Peyer's patch (tissue), 4 donors: Measurements from ENCODE around the gene PYGL. TPM values are rescaled to one million over a fixed set of nuclear protein-coding genes. Genes with fewer than 3 reads are reported as not detected.

Source experiments
- DNase-seq, 3 donors: peaks; one replicate each; pipeline ENCODE4 v3.0.0-alpha.2; 2017 to 2019
- H3K27ac ChIP-seq, 4 donors: fragments of 200-600 bp; sonication (generic); one replicate each; pipeline ENCODE4 v1.5.1; 2016 to 2019
- H3K27me3 ChIP-seq, 2 donors: fragments of 200-600 bp; sonication (generic); one replicate each; pipeline ENCODE4 v1.5.1; 2019
- H3K36me3 ChIP-seq, 3 donors: fragments of 200-600 bp; sonication (generic); one replicate each; pipeline ENCODE4 v1.5.1; 2016 to 2019
- H3K4me1 ChIP-seq, 4 donors: fragments of 200-600 bp; sonication (generic); one replicate each; pipeline ENCODE4 v1.5.1; 2016 to 2019
- H3K4me3 ChIP-seq, 4 donors: fragments of 200-600 bp; sonication (generic); 1 replicate in 3 of 4; 2 replicates in 1 of 4; pipeline ENCODE4 v1.5.1; 2016 to 2019; ENCODE audit warnings: mild to moderate bottlenecking in 1 of 4
- H3K9me3 ChIP-seq, 4 donors: fragments of 200-600 bp; sonication (generic); one replicate each; pipeline ENCODE4 v1.5.1; 2016 to 2019; ENCODE audit warnings: mild to moderate bottlenecking in 1 of 4
- CTCF ChIP-seq, 6 experiments: fragments of 450-650 bp in 4 of 6; fragments of 200-600 bp in 2 of 6; sonication (generic) in 1 of 6; IDR thresholded peaks; one replicate each; pipeline ENCODE4 v1.5.1; 2017 to 2019; ENCODE audit warnings: antibody characterized with exemption in 6 of 6, mild to moderate bottlenecking in 3 of 6, moderate library complexity in 1 of 6
- POLR2A ChIP-seq, 2 donors: fragments of 450-650 bp; IDR thresholded peaks; one replicate each; pipeline ENCODE4 v1.5.1; 2017; ENCODE audit warnings: antibody characterized with exemption in 2 of 2, mild to moderate bottlenecking in 2 of 2, moderate library complexity in 2 of 2
- total RNA-seq, 4 donors: library from RNA; depleted of rRNA; stranded (reverse); fragments of >200 nt; gene quantifications; one replicate each; pipeline ENCODE4 v1.1.0, GENCODE V29; 2016

PYGL gene
- total RNA-seq, 4 donors from 2014 or later = 1.8 to 42.1 (median 4.1) TPM

- no peak overlapping the region for H3K27ac ChIP-seq
- H3K27me3 ChIP-seq = no peaks in the 10 kb centered on the region
- DNase-seq = no peak
- H3K4me1 ChIP-seq = no peaks in the 10 kb centered on the region
- TF ChIP-seq POLR2A (IDR thresholded peaks at IDR 0.05) (no peak), CTCF (IDR thresholded peaks at IDR 0.05) (no peak)
- H3K9me3 ChIP-seq = no peaks in the 10 kb centered on the region
- H3K36me3 ChIP-seq = no peaks in the 10 kb centered on the region
- H3K4me3 ChIP-seq = no peak overlapping the region
These were observed 34.6 kb upstream of the PYGL start for GRCh38 chr14:50978888-50979287.

GRCh38 chr14:50978529-50978871 lies 34.2 kb upstream of the PYGL start:
- no peak for DNase-seq
- Histone ChIP-seq H3K4me1 (no peaks in the 10 kb centered on the region), H3K27ac (no peak overlapping the region), H3K9me3 (no peaks in the 10 kb centered on the region), H3K36me3 (no peaks in the 10 kb centered on the region), H3K27me3 (no peaks in the 10 kb centered on the region), H3K4me3 (no peak overlapping the region)
- TF ChIP-seq POLR2A (IDR thresholded peaks at IDR 0.05) (no peak), CTCF (IDR thresholded peaks at IDR 0.05) (no peak)

DNA sequence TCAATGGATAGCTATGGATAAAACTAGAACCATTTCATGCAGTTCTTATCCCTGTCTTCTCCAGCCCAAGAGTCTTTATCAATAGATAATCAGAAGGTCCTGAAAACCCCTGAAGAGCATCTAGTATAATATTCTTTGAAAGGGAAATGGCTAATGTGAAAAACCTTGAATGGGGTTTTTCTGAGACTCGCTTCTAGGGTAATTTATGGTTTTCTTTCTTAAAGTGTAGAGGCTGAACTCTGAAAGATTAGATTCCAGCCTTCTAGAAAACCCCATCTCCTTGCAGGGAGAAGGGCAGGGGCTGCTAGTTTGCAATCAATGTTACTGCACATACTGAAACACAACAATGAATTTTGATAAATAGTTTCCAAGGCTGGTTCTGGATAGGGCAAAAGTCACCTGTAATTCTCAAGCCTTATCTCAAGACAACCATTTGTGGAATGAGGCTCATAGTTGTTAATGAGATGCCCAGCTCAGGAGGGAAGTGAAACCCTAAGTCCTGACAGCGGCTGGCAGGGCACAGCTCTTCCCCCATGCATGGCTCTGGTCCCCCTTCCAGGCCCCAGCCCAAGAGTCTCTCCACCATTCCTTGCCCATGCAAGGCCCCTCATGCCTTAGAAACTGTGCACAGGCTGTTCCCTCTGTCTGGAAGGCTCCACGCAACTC lies 33.7 kb upstream of the PYGL start:
- Histone ChIP-seq H3K4me1 (no peaks in the 10 kb centered on the region), H3K36me3 (no peaks in the 10 kb centered on the region), H3K9me3 (no peaks in the 10 kb centered on the region), H3K27me3 (no peaks in the 10 kb centered on the region), H3K27ac (no peak overlapping the region), H3K4me3 (no peak overlapping the region)
- no peak for DNase-seq
- TF ChIP-seq CTCF (IDR thresholded peaks at IDR 0.05) (no peak), POLR2A (IDR thresholded peaks at IDR 0.05) (no peak)

GRCh38 chr14:50974118-50974517 lies 29.8 kb upstream of the PYGL start:
- Histone ChIP-seq H3K9me3 (no peaks in the 10 kb centered on the region), H3K4me1 (no peaks in the 10 kb centered on the region), H3K4me3 (no peak overlapping the region), H3K27me3 (no peaks in the 10 kb centered on the region), H3K27ac (no peak overlapping the region), H3K36me3 (no peaks in the 10 kb centered on the region)
- DNase-seq = no peak
- TF ChIP-seq CTCF (IDR thresholded peaks at IDR 0.05) (no peak), POLR2A (IDR thresholded peaks at IDR 0.05) (no peak)

DNA sequence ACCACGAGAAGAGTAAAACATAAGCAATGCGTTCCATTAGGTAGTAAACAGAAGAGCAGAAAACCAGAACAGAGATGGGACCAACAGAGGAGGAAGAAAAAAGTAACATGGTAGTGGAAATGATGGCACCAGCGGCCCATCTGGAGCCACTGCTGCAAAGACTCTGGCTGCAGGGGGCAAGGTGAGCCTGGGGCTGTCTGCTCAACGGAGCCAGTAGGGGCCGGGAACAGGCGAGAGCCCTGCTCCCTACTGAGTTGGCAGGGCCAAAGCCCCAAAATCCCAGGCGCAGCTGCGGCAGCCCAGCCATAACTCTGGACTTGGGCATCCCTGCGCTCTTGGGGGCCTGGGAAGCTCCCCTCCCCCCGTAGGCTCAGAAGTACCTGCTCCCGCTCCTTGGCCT lies 28.5 kb upstream of the PYGL start:
- Histone ChIP-seq H3K27me3 (no peaks in the 10 kb centered on the region), H3K36me3 (no peaks in the 10 kb centered on the region), H3K4me1 (no peaks in the 10 kb centered on the region), H3K4me3 (no peak overlapping the region), H3K9me3 (no peaks in the 10 kb centered on the region), H3K27ac (no peak overlapping the region)
- DNase-seq = no peak
- TF ChIP-seq CTCF (IDR thresholded peaks at IDR 0.05) (no peak), POLR2A (IDR thresholded peaks at IDR 0.05) (no peak)
